SK-N-SH treated with all-trans-retinoic acid at 6 μM for 48 hours (cell line): ENCODE measurements around the gene NPAS3.

Source experiments
- ATAC-seq: fragments of 200-7000 bp; cut with Tn5 transposase; 3 replicates; pipeline ENCODE4 v1.9.1; 2020; ENCODE audit warnings: mild to moderate bottlenecking, moderate library complexity
- ARNTL ChIP-seq: fragments of 450-650 bp; formaldehyde crosslinking; IDR thresholded peaks from 2 replicates; pipeline ENCODE4 v1.5.0; 2020; ENCODE audit warnings: low read depth, mild to moderate bottlenecking, moderate library complexity, borderline replicate concordance
- BACH2 ChIP-seq: fragments of 250-450 bp; sonication (Bioruptor Pico); IDR thresholded peaks from 2 replicates; pipeline ENCODE4 v1.9.0; 2021; ENCODE audit warnings: mild to moderate bottlenecking, borderline replicate concordance
- CREB5 ChIP-seq: fragments of 250-450 bp; sonication (Bioruptor Pico); IDR thresholded peaks from 2 replicates; pipeline ENCODE4 v1.5.1; 2020; ENCODE audit warnings: low read depth, mild to moderate bottlenecking, moderate library complexity
- CSDC2 ChIP-seq: fragments of 250-450 bp; sonication (Bioruptor Pico); IDR thresholded peaks from 2 replicates; pipeline ENCODE4 v1.5.0; 2020; ENCODE audit warnings: mild to moderate bottlenecking, moderate library complexity
- ESRRG ChIP-seq: fragments of 250-450 bp; sonication (Bioruptor Pico); IDR thresholded peaks from 2 replicates; pipeline ENCODE4 v1.6.1; 2021; ENCODE audit warnings: mild to moderate bottlenecking
- ISL1 ChIP-seq: fragments of 250-450 bp; sonication (Bioruptor Pico); IDR thresholded peaks from 2 replicates; pipeline ENCODE4 v2.1.2; 2022; ENCODE audit warnings: mild to moderate bottlenecking, moderate library complexity
- OSR1 ChIP-seq: fragments of 250-450 bp; sonication (Bioruptor Pico); IDR thresholded peaks from 2 replicates; pipeline ENCODE4 v1.8.0; 2022; ENCODE audit warnings: moderate library complexity, mild to moderate bottlenecking, inconsistent platforms
- PPARA ChIP-seq: fragments of 250-450 bp; sonication (Bioruptor Pico); IDR thresholded peaks from 2 replicates; pipeline ENCODE4 v1.5.0; 2020; ENCODE audit warnings: mild to moderate bottlenecking, borderline replicate concordance
- RARB ChIP-seq: fragments of 250-450 bp; sonication (Bioruptor Pico); IDR thresholded peaks from 2 replicates; pipeline ENCODE4 v1.8.0; 2021; ENCODE audit warnings: mild to moderate bottlenecking, moderate library complexity
- SNAI2 ChIP-seq: fragments of 250-450 bp; sonication (Bioruptor Pico); IDR thresholded peaks from 2 replicates; pipeline ENCODE4 v1.5.0; 2020; ENCODE audit warnings: mild to moderate bottlenecking, moderate library complexity
- TCF4 ChIP-seq: fragments of 250-450 bp; sonication (Bioruptor Pico); IDR thresholded peaks from 2 replicates; pipeline ENCODE4 v1.8.0; 2021; ENCODE audit warnings: mild to moderate bottlenecking, moderate library complexity, borderline replicate concordance
- TOX ChIP-seq: fragments of 250-450 bp; sonication (Bioruptor Pico); IDR thresholded peaks from 2 replicates; pipeline ENCODE4 v1.8.0; 2021; ENCODE audit warnings: mild to moderate bottlenecking, moderate library complexity, borderline replicate concordance
- ZFP3 ChIP-seq: fragments of 250-450 bp; sonication (Bioruptor Pico); IDR thresholded peaks from 2 replicates; pipeline ENCODE4 v1.5.0; 2020; ENCODE audit warnings: mild to moderate bottlenecking, moderate library complexity
- ZFP30 ChIP-seq: fragments of 450-650 bp; formaldehyde crosslinking; IDR thresholded peaks from 2 replicates; pipeline ENCODE4 v1.5.0; 2022; ENCODE audit warnings: mild to moderate bottlenecking, moderate library complexity
- ZNF565 ChIP-seq: fragments of 450-650 bp; formaldehyde crosslinking; conservative IDR thresholded peaks from 2 replicates; pipeline ENCODE4 v1.5.0; 2020; ENCODE audit warnings: low read depth, mild to moderate bottlenecking, moderate library complexity
- ZNF70 ChIP-seq: fragments of 450-650 bp; formaldehyde crosslinking; IDR thresholded peaks from 2 replicates; pipeline ENCODE4 v1.5.0; 2020; ENCODE audit warnings: mild to moderate bottlenecking, moderate library complexity
- ZNF8 ChIP-seq: fragments of 450-650 bp; formaldehyde crosslinking; IDR thresholded peaks from 2 replicates; pipeline ENCODE4 v1.5.0; 2020; ENCODE audit warnings: mild to moderate bottlenecking, moderate library complexity
- TF ChIP-seq, protein P1 (sequence below): fragments of 250-450 bp; sonication (Bioruptor Pico); IDR thresholded peaks from 2 replicates; pipeline ENCODE4 v1.5.0; 2020; ENCODE audit warnings: mild to moderate bottlenecking, moderate library complexity
- TF ChIP-seq, protein P2 (sequence below): fragments of 250-450 bp; sonication (Bioruptor Pico); IDR thresholded peaks from 2 replicates; pipeline ENCODE4 v1.8.0; 2020; ENCODE audit warnings: mild to moderate bottlenecking, moderate library complexity, borderline replicate concordance
- TF ChIP-seq, protein P3 (sequence below): fragments of 250-450 bp; sonication (Bioruptor Pico); IDR thresholded peaks from 2 replicates; pipeline ENCODE4 v1.8.0; 2021; ENCODE audit warnings: low read depth, mild to moderate bottlenecking, moderate library complexity, borderline replicate concordance

The NPAS3 gene

GRCh38 chr14:33254861-33255395 lies 316.2 kb downstream of the NPAS3 start (continued):
- TF ChIP-seq, protein P1, sequence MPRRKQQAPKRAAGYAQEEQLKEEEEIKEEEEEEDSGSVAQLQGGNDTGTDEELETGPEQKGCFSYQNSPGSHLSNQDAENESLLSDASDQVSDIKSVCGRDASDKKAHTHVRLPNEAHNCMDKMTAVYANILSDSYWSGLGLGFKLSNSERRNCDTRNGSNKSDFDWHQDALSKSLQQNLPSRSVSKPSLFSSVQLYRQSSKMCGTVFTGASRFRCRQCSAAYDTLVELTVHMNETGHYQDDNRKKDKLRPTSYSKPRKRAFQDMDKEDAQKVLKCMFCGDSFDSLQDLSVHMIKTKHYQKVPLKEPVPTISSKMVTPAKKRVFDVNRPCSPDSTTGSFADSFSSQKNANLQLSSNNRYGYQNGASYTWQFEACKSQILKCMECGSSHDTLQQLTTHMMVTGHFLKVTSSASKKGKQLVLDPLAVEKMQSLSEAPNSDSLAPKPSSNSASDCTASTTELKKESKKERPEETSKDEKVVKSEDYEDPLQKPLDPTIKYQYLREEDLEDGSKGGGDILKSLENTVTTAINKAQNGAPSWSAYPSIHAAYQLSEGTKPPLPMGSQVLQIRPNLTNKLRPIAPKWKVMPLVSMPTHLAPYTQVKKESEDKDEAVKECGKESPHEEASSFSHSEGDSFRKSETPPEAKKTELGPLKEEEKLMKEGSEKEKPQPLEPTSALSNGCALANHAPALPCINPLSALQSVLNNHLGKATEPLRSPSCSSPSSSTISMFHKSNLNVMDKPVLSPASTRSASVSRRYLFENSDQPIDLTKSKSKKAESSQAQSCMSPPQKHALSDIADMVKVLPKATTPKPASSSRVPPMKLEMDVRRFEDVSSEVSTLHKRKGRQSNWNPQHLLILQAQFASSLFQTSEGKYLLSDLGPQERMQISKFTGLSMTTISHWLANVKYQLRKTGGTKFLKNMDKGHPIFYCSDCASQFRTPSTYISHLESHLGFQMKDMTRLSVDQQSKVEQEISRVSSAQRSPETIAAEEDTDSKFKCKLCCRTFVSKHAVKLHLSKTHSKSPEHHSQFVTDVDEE (CRISPR knock-in tag): no peak
- TF ChIP-seq ESRRG (CRISPR knock-in tag): no peak
- no peak for TF ChIP-seq ISL1 (CRISPR knock-in tag)
- TF ChIP-seq TOX (CRISPR knock-in tag): no peak
- no peak for TF ChIP-seq ARNTL (CRISPR knock-in tag)
- TF ChIP-seq ZNF8 (CRISPR knock-in tag): no peak
- no peak for TF ChIP-seq ZNF70 (CRISPR knock-in tag)

DNA sequence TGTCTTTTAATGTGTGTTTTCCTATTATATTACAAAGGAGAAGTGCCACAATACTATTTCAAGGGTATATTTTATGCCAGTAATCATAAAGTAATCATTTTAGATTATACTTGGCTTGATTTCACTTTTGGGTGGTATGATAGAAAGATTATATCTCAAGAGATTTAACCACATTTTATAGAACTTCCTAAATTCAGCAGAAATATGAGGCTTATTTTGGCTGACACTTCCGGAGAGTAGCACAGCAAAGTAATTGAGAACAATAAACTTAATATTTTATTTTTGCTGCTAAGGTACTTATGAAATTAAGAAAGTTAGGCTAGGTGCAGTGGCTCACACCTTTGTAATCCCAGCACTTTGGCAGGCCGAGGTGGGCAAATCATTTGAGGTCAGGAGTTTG lies 319.1 kb downstream of the NPAS3 start:
- no peak for ATAC-seq
- TF ChIP-seq, protein P1 (CRISPR knock-in tag): no peak
- TF ChIP-seq ZFP3 (CRISPR knock-in tag) (no peak), TCF4 (CRISPR knock-in tag) (no peak), RARB (CRISPR knock-in tag) (no peak), ISL1 (CRISPR knock-in tag) (no peak), CSDC2 (CRISPR knock-in tag) (no peak), ZNF565 (CRISPR knock-in tag) (no peak)
- TF ChIP-seq, protein P2, sequence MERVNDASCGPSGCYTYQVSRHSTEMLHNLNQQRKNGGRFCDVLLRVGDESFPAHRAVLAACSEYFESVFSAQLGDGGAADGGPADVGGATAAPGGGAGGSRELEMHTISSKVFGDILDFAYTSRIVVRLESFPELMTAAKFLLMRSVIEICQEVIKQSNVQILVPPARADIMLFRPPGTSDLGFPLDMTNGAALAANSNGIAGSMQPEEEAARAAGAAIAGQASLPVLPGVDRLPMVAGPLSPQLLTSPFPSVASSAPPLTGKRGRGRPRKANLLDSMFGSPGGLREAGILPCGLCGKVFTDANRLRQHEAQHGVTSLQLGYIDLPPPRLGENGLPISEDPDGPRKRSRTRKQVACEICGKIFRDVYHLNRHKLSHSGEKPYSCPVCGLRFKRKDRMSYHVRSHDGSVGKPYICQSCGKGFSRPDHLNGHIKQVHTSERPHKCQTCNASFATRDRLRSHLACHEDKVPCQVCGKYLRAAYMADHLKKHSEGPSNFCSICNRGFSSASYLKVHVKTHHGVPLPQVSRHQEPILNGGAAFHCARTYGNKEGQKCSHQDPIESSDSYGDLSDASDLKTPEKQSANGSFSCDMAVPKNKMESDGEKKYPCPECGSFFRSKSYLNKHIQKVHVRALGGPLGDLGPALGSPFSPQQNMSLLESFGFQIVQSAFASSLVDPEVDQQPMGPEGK (CRISPR knock-in tag): no peak

GRCh38 chr14:33259764-33260163 lies 321.1 kb downstream of the NPAS3 start:
- TF ChIP-seq ZFP3 (CRISPR knock-in tag): no peak
- no peak for TF ChIP-seq ZFP30 (CRISPR knock-in tag)
- TF ChIP-seq, protein P2 (CRISPR knock-in tag): no peak
- TF ChIP-seq, protein P3, sequence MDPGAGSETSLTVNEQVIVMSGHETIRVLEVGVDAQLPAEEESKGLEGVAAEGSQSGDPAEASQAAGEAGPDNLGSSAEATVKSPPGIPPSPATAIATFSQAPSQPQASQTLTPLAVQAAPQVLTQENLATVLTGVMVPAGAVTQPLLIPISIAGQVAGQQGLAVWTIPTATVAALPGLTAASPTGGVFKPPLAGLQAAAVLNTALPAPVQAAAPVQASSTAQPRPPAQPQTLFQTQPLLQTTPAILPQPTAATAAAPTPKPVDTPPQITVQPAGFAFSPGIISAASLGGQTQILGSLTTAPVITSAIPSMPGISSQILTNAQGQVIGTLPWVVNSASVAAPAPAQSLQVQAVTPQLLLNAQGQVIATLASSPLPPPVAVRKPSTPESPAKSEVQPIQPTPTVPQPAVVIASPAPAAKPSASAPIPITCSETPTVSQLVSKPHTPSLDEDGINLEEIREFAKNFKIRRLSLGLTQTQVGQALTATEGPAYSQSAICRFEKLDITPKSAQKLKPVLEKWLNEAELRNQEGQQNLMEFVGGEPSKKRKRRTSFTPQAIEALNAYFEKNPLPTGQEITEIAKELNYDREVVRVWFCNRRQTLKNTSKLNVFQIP (CRISPR knock-in tag): no peak
- no peak for TF ChIP-seq ZNF70 (CRISPR knock-in tag)
- TF ChIP-seq ARNTL (CRISPR knock-in tag): no peak
- no peak for TF ChIP-seq RARB (CRISPR knock-in tag)
- ATAC-seq: peak; percentile 67

DNA sequence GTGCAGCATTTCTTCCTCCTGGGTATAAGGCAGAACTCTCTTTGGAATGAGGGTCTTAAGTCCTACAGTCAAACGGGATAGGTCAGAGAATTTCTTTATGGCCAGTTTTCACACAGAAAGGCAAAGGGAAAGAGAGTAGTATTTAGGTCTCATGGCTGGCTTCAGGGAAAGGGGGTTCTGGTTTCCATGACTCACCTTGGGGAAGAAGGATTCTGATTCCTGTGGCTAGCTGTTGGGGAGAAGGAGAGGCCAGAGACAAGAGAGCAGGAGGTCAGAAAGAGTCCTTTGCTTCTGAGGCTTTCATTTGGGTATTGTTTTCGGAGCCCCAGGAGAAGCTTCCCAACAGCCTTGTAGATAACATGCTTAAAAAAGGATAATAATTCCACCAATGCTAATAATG lies 332.5 kb downstream of the NPAS3 start:
- ATAC-seq: peak; percentile 47; the same call in 2 of the 3 replicates
- TF ChIP-seq OSR1 (no peak), ZNF565 (CRISPR knock-in tag) (no peak), ZFP30 (CRISPR knock-in tag) (no peak), PPARA (CRISPR knock-in tag) (no peak), BACH2 (CRISPR knock-in tag) (no peak), SNAI2 (CRISPR knock-in tag) (no peak), CREB5 (CRISPR knock-in tag) (no peak)
- TF ChIP-seq, protein P1 (CRISPR knock-in tag): no peak
